NCI-H748 (cell line): ENCODE measurements around the gene FAM53B.

ENCODE experiments used
- DNase-seq: peaks from one replicate; lab custom pipeline; 2025; ENCODE audit not compliant: unreplicated experiment; lab: John Stamatoyannopoulos, UW

The FAM53B gene

GRCh38 chr10:124742413-124743190 is 1.6 kb downstream of the FAM53B start:
- peak; percentile 69 for DNase-seq

- DNase-seq: no peak
These were observed 2.2 kb downstream of the FAM53B start for GRCh38 chr10:124741922-124742412.

- peak; percentile 74 for DNase-seq
These were observed 2.8 kb downstream of the FAM53B start for GRCh38 chr10:124741281-124741921.

DNA sequence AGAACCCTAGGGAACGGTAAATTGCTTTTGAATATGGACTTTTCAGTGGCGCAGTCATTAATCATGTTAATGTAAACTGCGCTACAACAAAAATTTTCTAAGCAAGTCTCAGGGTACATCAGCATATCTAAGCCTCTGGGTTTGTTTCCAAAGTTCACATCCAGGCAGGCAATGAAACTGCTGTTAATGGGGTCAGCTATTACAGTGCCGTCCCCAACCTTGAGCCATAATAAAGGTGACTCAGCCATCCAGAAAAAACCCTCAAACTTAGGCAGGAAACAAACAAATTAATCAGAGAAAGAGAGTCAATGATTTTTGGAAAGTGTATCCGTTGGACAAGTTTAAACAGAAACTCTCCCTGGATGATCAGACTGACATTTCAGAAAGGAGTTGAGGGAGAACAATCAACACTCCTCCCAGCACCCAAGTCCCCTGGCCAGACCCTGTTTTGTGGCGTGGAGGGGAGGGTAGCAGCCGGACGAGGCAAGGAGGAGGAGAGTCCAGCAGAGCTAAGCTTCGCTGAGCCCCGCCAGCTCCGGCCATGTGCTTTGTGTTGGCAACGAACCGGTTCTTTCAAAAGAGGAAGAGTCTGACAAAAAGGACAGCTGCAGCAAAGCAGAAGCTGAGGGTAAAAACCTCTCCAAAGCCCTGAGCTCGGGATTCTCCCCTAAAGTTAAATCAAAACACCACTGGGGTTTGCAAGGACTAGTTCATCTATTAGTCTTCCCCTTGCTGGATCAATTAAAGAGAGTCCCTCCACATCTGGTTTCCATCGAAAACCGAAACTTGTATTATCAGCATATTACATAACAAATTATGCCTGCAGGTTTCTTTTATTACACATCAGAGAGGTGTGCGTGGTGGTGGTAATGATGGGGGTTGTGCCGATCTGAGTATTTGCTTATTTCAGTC is 3.6 kb downstream of the FAM53B start:
- DNase-seq: no peak

DNA sequence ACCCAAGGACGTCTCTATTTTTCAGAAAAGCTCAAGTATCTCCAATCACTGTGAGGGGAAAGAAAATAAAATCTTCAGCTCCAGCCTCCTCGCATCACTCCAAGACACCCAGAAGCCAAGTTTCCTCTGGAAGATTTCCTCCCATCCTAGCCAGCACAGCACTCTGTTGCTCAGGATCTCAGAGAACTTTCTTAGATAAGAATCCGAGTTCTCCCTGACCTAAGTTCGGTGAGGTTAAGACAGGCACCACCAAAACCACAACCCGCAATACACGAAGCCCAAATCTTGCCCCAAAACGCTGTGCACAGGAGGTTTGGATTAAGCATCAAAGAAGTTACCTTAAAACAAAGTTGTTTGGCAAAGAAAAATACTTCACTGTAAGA is 4.2 kb downstream of the FAM53B start:
- no peak for DNase-seq

DNA sequence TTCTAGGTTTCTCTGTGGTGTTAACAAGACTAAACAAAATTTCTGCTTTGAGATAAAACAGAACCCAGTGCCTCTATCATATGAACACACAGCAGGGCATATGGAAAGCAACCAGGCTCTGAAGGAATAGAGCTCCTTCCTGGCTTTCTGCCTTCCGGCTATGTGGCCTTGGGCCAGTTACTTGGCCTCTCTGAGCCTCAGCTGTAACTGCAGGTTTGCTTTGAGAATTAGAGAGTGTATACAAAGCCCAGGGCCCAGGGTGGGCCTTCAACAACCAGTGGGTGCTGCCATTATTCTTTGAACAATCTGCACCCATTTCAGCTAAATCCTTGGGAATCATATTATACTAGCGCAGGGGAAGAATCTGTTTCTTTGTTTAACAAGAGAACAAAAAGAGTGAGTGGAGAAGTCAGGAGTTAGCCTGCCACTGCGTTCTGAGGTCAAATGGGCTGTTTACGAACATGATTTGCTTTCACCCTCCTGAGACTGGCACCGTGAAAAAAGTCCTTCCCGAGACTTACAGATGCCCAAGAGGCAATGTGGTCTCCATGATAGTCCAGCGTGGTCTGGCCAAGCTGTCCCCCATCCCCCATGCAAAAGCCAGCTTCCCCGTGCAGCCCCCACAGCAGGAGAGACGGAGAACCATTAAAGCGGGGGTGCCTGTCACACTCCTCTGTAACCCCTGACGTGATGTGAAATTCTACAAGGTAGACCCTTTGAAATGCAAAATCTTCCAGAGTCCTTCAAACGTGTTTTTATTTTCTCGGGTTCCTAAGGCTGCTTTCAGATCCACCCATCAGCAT is 4.9 kb downstream of the FAM53B start:
- no peak for DNase-seq

- no peak for DNase-seq
These were observed 5.7 kb downstream of the FAM53B start for GRCh38 chr10:124738441-124738840.

DNA sequence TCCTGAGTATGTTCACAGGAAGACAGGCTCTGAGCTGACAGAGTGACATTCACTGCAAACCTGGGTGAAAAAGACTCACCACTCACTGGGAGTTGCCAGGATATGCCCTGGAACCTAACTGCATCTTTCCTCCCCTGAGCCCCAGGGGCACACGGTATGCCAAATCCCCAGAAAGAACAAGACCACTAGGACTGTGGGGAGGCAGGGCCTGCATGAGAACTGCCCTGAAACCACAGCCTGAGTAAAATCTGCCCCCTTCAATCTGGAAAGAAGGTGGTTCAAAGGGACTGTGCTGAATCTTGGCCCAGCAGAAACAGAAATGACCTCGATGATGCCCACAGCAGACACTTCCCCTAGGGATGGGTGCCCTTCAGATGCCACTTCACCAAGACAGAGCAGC is 6.5 kb downstream of the FAM53B start:
- DNase-seq: no peak

GRCh38 chr10:124737221-124737620 is 7.0 kb downstream of the FAM53B start:
- DNase-seq: no peak

- no peak for DNase-seq
These were observed 7.6 kb downstream of the FAM53B start for GRCh38 chr10:124736491-124737136.

DNA sequence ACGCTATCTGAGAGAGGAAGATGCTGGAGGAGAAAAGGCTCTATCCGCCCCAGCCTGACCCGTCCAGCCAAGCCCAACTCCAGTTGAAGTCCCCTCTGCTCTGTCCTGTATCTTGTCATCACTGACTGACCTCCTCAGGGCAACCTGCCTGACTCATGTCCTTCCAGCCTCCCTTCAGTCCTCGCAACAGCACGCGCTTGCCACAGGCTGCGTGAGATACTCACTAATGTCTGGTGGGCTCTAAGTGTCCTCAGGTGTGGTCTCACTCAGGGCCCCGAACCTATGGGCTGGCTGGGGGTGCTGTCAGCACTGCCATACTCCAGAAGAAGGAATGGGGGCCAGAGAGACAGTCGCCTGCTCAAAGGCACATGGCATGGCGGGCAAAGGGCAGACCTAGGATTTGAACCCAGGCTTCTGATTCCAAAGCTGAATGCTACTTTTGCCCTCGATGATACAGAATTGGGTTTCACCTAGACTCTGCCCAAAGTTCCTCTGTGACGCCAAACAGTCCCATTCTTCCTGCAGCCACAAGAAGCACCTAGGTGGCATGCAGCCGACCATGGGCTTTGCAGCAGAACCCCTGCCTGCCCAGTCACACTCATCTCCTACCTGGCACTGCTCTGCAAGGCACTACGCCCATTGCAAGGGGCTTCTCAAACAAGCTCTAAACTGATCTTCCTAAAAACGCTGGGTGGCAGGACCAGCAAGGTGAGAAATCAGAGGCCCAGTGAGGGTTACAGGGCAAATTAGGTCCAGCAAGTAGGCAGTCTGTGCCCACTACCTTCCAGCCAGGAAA is 8.5 kb downstream of the FAM53B start:
- no peak for DNase-seq

DNA sequence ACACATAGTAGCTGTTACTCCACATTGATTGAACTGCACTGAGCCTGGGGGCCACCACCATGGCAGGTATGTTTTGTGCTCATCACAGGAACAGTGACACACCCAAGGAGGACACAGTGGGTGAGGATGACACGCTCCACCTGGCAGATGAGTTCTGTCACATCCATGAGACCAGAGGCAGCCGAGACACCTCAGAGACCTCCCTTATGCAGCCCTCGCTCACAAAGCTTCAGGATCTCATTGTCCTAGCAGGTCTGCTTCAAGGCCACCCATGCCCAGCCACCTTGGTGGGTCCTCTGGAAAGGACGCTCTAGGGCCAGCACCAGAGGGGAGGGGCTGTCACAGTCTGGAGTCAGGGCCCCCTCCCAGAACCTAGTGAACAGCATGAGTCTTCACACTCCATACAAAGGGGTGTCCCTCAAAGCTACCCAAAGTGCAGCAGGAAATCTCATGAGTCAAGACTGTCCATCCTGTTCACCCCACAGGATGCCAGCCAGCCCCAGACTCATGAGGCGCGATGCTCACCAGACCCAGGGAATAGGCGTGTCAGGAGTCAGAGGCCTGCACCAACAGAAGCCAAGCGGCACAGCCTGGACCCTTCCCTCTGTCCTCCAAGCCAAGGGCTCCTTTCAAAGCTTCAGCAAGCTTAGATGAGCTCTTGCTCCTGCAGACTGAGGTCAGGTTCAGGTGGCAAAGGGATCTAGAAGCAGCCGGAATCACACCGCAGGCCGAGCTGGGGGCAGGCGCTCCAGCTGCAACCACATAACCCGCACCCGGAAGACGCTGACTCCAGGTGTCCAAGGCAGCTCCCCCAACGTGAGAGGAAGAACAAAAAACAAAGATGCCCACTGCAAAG is 9.6 kb downstream of the FAM53B start:
- no peak for DNase-seq

DNA sequence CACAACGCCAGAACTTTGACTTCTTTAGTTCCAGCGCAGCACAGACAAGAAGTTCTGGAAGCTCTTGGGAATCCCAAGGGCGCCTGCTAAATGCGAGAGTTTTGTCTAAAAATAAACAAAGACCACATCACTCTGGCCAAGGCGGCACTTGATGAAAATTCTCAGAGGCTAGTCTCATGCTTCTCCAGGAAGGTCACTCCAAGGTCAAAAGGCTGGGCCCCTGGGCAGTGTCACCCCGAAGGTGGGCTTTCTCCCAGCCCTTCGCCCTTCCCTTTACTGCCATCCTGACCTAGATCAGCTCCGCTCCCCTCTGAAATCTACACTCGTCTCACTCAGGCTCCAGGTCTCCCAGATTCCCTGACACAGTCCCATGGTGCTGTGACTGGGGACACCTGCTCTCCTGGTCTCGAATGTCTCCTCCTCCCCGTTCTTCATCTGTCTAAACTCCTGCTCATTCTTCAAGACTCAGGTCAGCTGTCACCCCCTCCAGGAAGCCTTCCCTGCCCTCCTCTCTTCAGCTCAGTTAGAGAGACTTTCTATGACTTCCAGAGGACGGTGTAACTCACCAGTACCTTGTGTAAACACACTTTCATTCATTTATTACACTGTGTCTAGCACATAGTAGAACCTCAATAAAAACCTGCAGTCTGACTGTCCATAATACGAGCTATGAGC is 10.5 kb downstream of the FAM53B start:
- no peak for DNase-seq

DNA sequence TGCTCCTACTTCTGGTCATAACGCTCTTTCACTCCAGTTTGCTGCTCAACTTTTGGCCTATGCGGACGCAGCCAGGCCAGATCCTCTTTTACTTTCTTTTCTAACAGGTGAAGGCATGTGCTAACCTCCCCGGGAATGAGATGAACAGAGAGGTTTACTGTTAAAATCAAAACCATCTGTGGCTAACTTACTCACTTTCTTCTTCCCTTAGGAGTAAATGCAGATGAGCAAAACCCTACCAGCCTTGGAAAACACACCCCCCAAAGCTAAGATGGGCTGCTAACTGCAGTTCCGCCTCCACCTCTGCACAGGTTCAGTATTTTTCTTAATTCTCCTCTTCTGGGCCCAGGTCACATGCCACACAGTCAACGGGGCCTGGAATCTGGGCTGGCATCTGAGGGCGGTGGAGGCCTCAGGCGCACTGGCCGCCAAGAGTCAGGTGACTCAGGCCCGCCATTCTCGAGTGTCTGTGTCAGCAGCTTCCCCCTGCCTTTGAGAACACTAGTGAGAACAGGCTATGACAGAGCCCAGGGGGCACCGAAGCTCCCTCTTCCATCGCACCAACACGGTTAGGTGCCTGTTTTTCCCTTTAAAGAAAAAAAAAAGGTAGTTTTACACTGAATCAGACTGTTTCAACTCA is 11.1 kb downstream of the FAM53B start:
- no peak for DNase-seq

- DNase-seq: no peak
These were observed 12.6 kb downstream of the FAM53B start for GRCh38 chr10:124731551-124731950.

DNA sequence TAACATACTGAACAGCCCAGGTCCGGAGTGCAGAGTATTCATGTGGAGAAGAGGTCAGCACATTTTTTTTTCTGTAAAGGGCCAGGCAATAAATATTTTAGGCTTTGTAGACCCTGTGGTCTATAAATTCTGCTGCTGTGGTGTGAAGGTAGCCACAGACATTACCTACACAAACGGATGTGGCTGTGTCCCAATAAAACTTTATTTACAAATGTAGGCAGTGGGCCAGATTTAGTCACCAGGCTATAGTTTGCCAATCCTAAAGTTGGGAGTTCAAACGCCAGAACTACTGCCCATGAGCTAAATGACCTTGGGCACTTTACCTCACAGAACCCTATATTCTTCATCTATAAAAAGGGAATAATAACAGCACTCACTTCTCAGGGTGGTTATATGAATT is 13.4 kb downstream of the FAM53B start:
- no peak for DNase-seq

DNA sequence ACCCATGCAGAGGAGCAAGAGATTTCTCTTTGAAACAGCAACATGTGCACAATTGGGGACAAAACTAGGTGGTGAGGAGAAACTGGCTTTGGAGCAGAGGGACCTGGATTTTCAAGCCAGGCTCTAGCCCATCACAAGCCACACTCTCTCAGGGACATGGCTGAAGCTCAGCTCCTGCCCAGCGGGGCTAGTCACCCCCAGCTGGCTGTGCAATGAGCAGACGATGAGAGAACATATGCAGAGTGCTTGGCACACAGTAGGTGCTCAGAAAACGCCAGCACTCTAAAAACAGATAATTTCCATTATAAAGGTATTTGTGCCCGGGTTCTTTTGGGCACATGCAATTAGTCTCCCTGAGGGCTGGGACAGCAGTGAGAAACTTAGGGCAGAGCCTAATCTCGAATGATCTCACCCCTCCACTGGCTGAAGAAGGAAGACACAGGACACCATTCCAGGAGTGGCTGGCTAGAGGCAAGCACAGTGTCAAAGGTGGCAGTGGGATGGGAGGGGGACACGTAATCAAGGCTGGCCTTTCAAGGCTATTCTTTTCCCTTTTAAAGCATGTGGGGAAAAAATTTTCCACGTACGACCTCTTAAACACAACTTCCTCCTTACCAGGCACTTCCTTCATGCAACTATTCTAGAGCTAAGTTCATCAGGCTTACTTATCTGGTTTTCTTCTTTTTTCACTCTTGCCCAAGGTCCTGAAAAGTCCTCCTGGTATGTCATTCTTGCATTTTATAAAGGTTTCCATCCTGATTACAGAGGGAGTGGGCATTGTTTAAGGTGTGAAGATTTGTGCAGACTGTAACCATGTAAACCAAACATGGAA is 15.1 kb downstream of the FAM53B start:
- no peak for DNase-seq
